Fibroblast of mammary gland (primary cell): Measurements from ENCODE around the gene CIAO2A.

Source experiments
- DNase-seq: peaks from one replicate; pipeline ENCODE4 v3.0.0-alpha.2; 2010; ENCODE audit warnings: low read depth
- H3K4me3 ChIP-seq: 2 replicates; pipeline ENCODE4 v1.5.1; 2011; ENCODE audit warnings: low read depth, mild to moderate bottlenecking, low read length, moderate library complexity; ENCODE audit not compliant: control insufficient read depth
- CTCF ChIP-seq: conservative IDR thresholded peaks from 2 replicates; pipeline ENCODE4 v1.5.1; 2011; ENCODE audit warnings: low read depth, low read length, inconsistent platforms; ENCODE audit not compliant: control insufficient read depth, insufficient read depth

The CIAO2A gene

GRCh38 chr15:64050281-64051092, 43.2 kb downstream of the CIAO2A start:
- H3K4me3 ChIP-seq, result no peak overlapping the region
- no peak for DNase-seq
- no peak for TF ChIP-seq CTCF

DNA sequence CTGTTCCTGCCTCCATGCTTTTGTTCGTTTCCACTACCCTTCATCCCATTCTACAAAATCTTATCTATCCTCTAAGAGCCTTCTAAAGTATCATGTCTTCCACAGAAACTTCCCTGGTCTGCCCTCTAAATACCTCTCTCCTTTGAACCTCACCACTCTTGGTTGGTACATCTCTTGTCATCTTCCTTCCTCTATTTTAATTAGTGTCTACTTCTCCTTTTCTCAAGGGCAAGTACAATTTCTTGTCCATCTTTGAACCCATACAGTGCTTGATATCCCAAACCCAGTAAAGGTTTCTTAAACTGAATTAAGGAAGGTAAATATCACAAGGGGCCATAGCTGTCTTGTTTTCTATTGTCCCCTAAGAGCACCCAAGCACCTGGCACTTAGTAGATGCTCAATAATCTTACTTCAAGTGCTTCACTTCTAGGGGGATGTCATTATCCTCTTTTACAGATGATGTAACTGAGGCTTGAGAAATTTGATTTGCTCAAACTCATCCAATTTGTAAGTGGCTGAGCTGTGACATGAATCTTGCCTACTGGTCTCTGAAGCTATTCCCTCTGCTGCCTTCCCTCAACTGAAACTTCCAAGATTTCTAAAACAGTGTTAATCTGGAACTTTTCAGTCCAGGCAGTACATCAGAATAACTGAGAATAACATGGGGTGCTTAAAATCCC, 44.7 kb downstream of the CIAO2A start:
- TF ChIP-seq CTCF, result no peak

DNA sequence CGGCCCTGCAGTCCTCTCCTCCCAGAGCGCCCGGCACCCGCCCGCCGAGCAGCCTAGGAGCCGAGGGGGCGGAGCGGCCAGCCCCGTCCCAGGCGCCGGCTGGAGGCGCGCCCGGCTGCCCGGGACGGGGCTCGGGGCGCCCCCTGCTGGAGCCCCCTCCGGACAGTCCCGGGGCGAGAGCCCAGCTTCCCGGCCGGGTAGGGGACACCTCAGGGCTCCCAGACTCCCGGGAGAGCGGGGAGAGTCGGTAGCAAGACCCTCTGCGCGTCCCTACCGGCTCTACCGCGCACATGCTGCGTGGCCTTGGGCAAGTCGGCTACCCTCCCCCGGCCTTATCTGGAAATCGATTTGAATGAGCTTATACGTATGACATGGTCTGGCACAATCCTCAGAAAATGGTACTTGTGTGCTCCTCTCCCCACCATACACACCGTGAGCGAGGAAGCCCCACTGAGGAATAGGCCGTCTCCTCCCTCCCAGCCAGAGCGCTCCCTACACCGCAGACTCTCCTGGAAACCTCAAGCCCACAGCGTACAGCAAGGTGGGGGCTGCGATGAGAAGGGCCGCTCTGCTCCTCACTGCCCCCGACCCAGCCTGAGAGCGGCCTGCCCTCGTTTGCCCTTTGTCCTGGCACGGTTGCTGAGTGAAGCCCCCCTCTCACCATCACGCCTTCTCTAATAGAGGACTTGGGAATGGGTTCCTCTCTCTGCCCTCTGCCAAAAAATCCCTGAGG, 47.1 kb downstream of the CIAO2A start, which contains the start of gene DAPK2:
TSS of gene DAPK2 (minus strand) at position 65 of the 733 bp plus-strand sequence. CDS start 6,224 bp downstream, outside the sequence.
- no peak for TF ChIP-seq CTCF
- DNase-seq, result peak; percentile 47
- peak within 1 kb of the TSS; percentile 31 for H3K4me3 ChIP-seq

More for the DNA sequence above, 44.7 kb downstream of the CIAO2A start:
- no peak for DNase-seq
- H3K4me3 ChIP-seq, result no peak overlapping the region

DNA sequence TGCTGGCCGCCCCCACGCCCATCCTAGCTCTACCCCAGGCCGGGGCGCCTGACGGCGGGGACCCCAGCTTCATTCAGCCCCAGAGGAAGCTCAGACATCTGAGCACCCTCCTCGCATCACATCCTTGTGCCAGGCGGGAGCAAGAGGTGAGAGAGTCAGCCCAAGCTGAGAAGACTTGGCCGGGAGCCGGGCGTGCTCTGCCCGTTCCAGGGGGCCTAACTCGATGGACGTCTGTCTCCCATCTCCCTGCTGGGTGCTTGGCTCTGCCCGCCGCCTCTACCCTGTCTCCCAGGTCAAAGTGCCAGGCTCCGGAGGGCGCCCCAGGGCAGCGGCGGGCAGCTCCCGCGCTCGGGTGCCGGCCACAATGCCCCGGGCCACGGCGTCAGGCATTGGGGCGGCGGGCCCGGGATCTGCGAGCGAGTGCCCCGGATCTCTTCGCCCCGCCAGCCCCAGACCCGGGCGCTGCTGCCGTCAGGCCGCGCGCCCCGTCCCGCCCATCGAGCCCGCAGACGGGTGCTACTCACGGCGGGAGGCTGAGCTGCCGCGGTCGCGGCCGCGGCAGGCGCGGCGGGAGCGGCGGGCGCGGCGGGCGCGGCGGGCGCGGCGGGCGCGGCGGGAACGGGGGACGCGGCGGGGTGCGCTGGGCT, 47.7 kb downstream of the CIAO2A start:
- no peak for DNase-seq
- TF ChIP-seq CTCF, result no peak
- peak overlapping the region; percentile 29 for H3K4me3 ChIP-seq

- TF ChIP-seq CTCF, result no peak
- H3K4me3 ChIP-seq, result no peak overlapping the region
- DNase-seq, result no peak
These were observed 48.6 kb downstream of the CIAO2A start for GRCh38 chr15:64045101-64045435.
